Lower leg skin (tissue), 3 donors: ENCODE results near the gene RNF215.

Experiments
- CTCF ChIP-seq, 3 donors: fragments of 450-650 bp; IDR thresholded peaks; one replicate each; pipeline ENCODE4 v1.5.1; 2016; ENCODE audit warnings: antibody characterized with exemption in 3 of 3, mild to moderate bottlenecking in 3 of 3, moderate library complexity in 2 of 3
- POLR2A ChIP-seq, 2 donors: fragments of 450-650 bp; IDR thresholded peaks; one replicate each; pipeline ENCODE4 v1.6.1; 2016 to 2017; ENCODE audit warnings: antibody characterized with exemption in 2 of 2, mild to moderate bottlenecking in 1 of 2, moderate library complexity in 1 of 2

GRCh38 chr22:30340911-30341685, 46.1 kb downstream of the RNF215 start:
- TF ChIP-seq POLR2A (IDR thresholded peaks at IDR 0.05), result no peak
- no peak for TF ChIP-seq CTCF (IDR thresholded peaks at IDR 0.05)
